K562 (cell line): ENCODE results near the gene ARL8A. TPM values are rescaled to one million over a fixed set of nuclear protein-coding genes. Genes with fewer than 3 reads are reported as not detected.

Experiments
- CREB3 ChIP-seq: fragments of 450-650 bp; conservative IDR thresholded peaks from 2 replicates; pipeline ENCODE4 v1.6.1; 2016; ENCODE audit warnings: missing genetic modification characterization, low read depth, mild to moderate bottlenecking, missing compliant biosample characterization, moderate library complexity
- CREBBP ChIP-seq: IDR thresholded peaks from one replicate; pipeline ENCODE4 v1.6.1; 2012; ENCODE audit warnings: low read depth, mild to moderate bottlenecking, control low read depth, inconsistent platforms, low read length
- E2F1 ChIP-seq: sonication (generic); formaldehyde crosslinking; IDR thresholded peaks from 2 replicates; pipeline ENCODE4 v1.8.1; 2023; ENCODE audit warnings: mild to moderate bottlenecking, missing genetic modification reagents, moderate library complexity
- HIVEP1 ChIP-seq: fragments of 250-450 bp; sonication (Bioruptor Pico); IDR thresholded peaks from 2 replicates; pipeline ENCODE4 v1.4.0; 2020; ENCODE audit warnings: mild to moderate bottlenecking
- HOMEZ ChIP-seq: fragments of 250-450 bp; sonication (Bioruptor Pico); IDR thresholded peaks from 2 replicates; pipeline ENCODE4 v1.4.0; 2020; ENCODE audit warnings: mild to moderate bottlenecking, moderate library complexity
- NFIC ChIP-seq: fragments of 450-650 bp; IDR thresholded peaks from 2 replicates; pipeline ENCODE4 v1.6.1; 2017; ENCODE audit warnings: mild to moderate bottlenecking, inconsistent platforms
- TAF15 ChIP-seq: fragments of 200-400 bp; formaldehyde crosslinking; IDR thresholded peaks from 2 replicates; pipeline ENCODE4 v1.6.1; 2017; ENCODE audit warnings: mild to moderate bottlenecking, low read depth, low read length, moderate library complexity
- ZBED1 ChIP-seq: IDR thresholded peaks from 2 replicates; pipeline ENCODE4 v1.6.1; 2014
- ZBTB33 ChIP-seq: sonication (generic); formaldehyde crosslinking; IDR thresholded peaks from 2 replicates; pipeline ENCODE4 v1.8.1; 2023; ENCODE audit warnings: mild to moderate bottlenecking, missing genetic modification reagents
- ZBTB43 ChIP-seq: sonication (generic); formaldehyde crosslinking; IDR thresholded peaks from 2 replicates; pipeline ENCODE4 v1.8.0; 2023; ENCODE audit warnings: mild to moderate bottlenecking, missing genetic modification reagents
- ZNF561 ChIP-seq: fragments of 450-650 bp; formaldehyde crosslinking; conservative IDR thresholded peaks from 2 replicates; pipeline ENCODE4 v1.4.0; 2020; ENCODE audit warnings: mild to moderate bottlenecking, moderate library complexity
- ZNF707 ChIP-seq: fragments of 250-450 bp; sonication (Bioruptor Pico); conservative IDR thresholded peaks from 2 replicates; pipeline ENCODE4 v1.8.0; 2022; ENCODE audit warnings: inconsistent platforms, mild to moderate bottlenecking, moderate library complexity
- polyA plus RNA-seq, 8 experiments: library from polyadenylated mRNA; depleted of rRNA in 4 of 8; stranded (reverse) in 5 of 8; unstranded in 3 of 8; fragments of >200 nt; fragmentation: Nextera tagmentation in 2 of 8; fragmentation: Illumina TruSeq in 1 of 8; extraction: Ambion mirVana in 2 of 8; extraction: Trizol in 1 of 8; gene quantifications; 2 replicates each; pipeline versions ENCODE4 v1.2.1 to v1.2.3, GENCODE V29; 2011 to 2014; ENCODE audit warnings: inconsistent platforms in 1 of 8, missing spikeins in 1 of 8
- total RNA-seq, 7 experiments: library from RNA; depleted of rRNA in 6 of 7; stranded (reverse); fragments of >200 nt in 6 of 7; fragmentation: Illumina TruSeq in 2 of 7; extraction: Trizol in 2 of 7; gene quantifications; 2 replicates each; pipeline versions ENCODE4 v1.2.1 to v1.2.3, GENCODE V29; 2011 to 2021; ENCODE audit warnings: low replicate concordance in 1 of 7

ARL8A gene
- total and polyA plus RNA-seq, 9 of the 15 experiments (the other 6 are each of a cell fraction or from before 2014, with no cell fraction given), result 0.17 to 27.3 (median 15.6) TPM

- TF ChIP-seq CREB3 (tag) (no peak), TAF15 (no peak), ZNF561 (CRISPR knock-in tag) (no peak), ZBTB43 (CRISPR knock-in tag) (no peak), CREBBP (no peak), NFIC (no peak), HOMEZ (CRISPR knock-in tag) (no peak), HIVEP1 (no peak), E2F1 (CRISPR knock-in tag) (no peak), ZBED1 (no peak), ZNF707 (CRISPR knock-in tag) (no peak), ZBTB33 (no peak)
Observed at GRCh38 chr1:202105571-202106339, 38.8 kb downstream of the ARL8A start (continued).
